Cardiac fibroblast (primary cell): Measurements from ENCODE around the gene ADIRF.
"Not testable (repeated sequence)": the region's sequence is repeated elsewhere in the genome, so short reads cannot be mapped to it uniquely, and the experiment has no call there.

Experiments
- DNase-seq, 2 donors: peaks; one replicate each; pipeline versions ENCODE4 v3.0.0 to v3.0.0-alpha.2; 2010; ENCODE audit warnings: low read depth in 2 of 2
- H3K4me3 ChIP-seq, 2 donors: replicated peaks in 1 of 2; 1 replicate in 1 of 2; 2 replicates in 1 of 2; pipeline ENCODE4 v1.5.1; 2011; ENCODE audit warnings: low read depth in 2 of 2, low read length in 2 of 2, mild to moderate bottlenecking in 2 of 2, moderate library complexity in 1 of 2
- CTCF ChIP-seq: IDR thresholded peaks from one replicate; pipeline ENCODE4 v1.5.1; 2011; ENCODE audit warnings: low read depth, mild to moderate bottlenecking, low read length, inconsistent platforms

Gene ADIRF

GRCh38 chr10:86968271-86968993 is at the start of gene ADIRF:
TSS of gene ADIRF (plus strand) at chr10:86968482. CDS start at chr10:86968545, 63 bp downstream.
- no peak for TF ChIP-seq CTCF
- DNase-seq, result no peak
- peak within 1 kb of the TSS; percentile 24 to 48 for H3K4me3 ChIP-seq

- no peak overlapping the region for H3K4me3 ChIP-seq
- TF ChIP-seq CTCF, result no peak
- DNase-seq, result no peak
Observed at GRCh38 chr10:86922553-86922961, 45.7 kb upstream of the ADIRF start.

GRCh38 chr10:86929468-86930380 is 38.6 kb upstream of the ADIRF start:
- no peak for DNase-seq
- TF ChIP-seq CTCF, result no peak
- no peak overlapping the region for H3K4me3 ChIP-seq

GRCh38 chr10:86931872-86932271 is 36.4 kb upstream of the ADIRF start:
- no peak overlapping the region for H3K4me3 ChIP-seq
- TF ChIP-seq CTCF, result no peak
- DNase-seq, result peak; percentile 71 to 73

GRCh38 chr10:86932674-86933073 is 35.6 kb upstream of the ADIRF start:
- TF ChIP-seq CTCF, result no peak
- H3K4me3 ChIP-seq, result no peak overlapping the region
- no peak for DNase-seq

GRCh38 chr10:86934162-86934711 is 34.0 kb upstream of the ADIRF start:
- not testable (repeated sequence) for H3K4me3 ChIP-seq, DNase-seq
